Psoas muscle (tissue), 8 donors: ENCODE data around the gene POLR2B. TPM values are rescaled to one million over a fixed set of nuclear protein-coding genes. Genes with fewer than 3 reads are reported as not detected.
A peak's percentile ranks its signal among the peaks of the same experiment; 100 is the strongest.

Source experiments
- ATAC-seq, 4 donors: fragments of 200-7000 bp; cut with Tn5 transposase; one replicate each; pipeline ENCODE4 v1.9.1; 2020; ENCODE audit warnings: moderate library complexity in 3 of 4, mild to moderate bottlenecking in 2 of 4
- DNase-seq, 2 donors: peaks; one replicate each; pipeline ENCODE4 v3.0.0-alpha.2; 2020
- H3K27ac ChIP-seq: fragments of 200-600 bp; one replicate; pipeline ENCODE4 v1.8.0; 2022
- H3K27me3 ChIP-seq, 3 donors: fragments of 200-600 bp in 1 of 3; one replicate each; pipeline versions ENCODE4 v1.6.1 to v1.8.0; 2013 to 2022; ENCODE audit warnings: low read length in 2 of 3, mild to moderate bottlenecking in 2 of 3, moderate library complexity in 1 of 3; ENCODE audit not compliant: insufficient read depth in 3 of 3
- H3K36me3 ChIP-seq, 2 donors: fragments of 200-600 bp in 1 of 2; one replicate each; pipeline versions ENCODE4 v1.6.1 to v1.8.0; 2013 to 2022; ENCODE audit warnings: low read depth in 1 of 2, mild to moderate bottlenecking in 1 of 2, moderate library complexity in 1 of 2; ENCODE audit not compliant: insufficient read depth in 1 of 2
- H3K4me1 ChIP-seq: fragments of 200-600 bp; one replicate; pipeline ENCODE4 v1.8.0; 2022
- H3K4me3 ChIP-seq: fragments of 200-600 bp; one replicate; pipeline ENCODE4 v1.8.0; 2022; ENCODE audit warnings: mild to moderate bottlenecking
- H3K9me3 ChIP-seq: fragments of 200-600 bp; one replicate; pipeline ENCODE4 v1.8.0; 2022
- WGBS, 3 donors: extraction: QIAGEN DNeasy Blood & Tissue Kit; methylation state at CpG; one replicate each; pipeline versions ENCODE4 v1.1.6 to v1.1.7; 2013; 5-methylcytosine and 5-hydroxymethylcytosine counted together
- intact Hi-C, 2 donors: fragments of 100-400 bp; cut with DNase I; formaldehyde crosslinking; loops; one replicate each; pipeline versions ENCODE4 v1.11.0 to v1.14.2; 2022
- polyA plus RNA-seq, 3 donors: library from polyadenylated mRNA; stranded (reverse); fragments of 200-250 nt; gene quantifications; one replicate each; pipeline ENCODE4 v1.2.3, GENCODE V29; 2013
- total RNA-seq, 4 donors: library from RNA; stranded (reverse); fragmentation: NEBNext Ultra II Directional in 2 of 4; extraction: Animal tissue kit (Norgen Biotek cat#: 25700) in 2 of 4; gene quantifications; one replicate each; pipeline versions ENCODE4 v1.2.1 to v1.2.4, GENCODE V29; 2021 to 2023
- TF ChIP-seq, protein P1 (sequence below): fragments of 200-600 bp; IDR thresholded peaks from one replicate; pipeline ENCODE4 v1.8.0; 2022; ENCODE audit warnings: antibody characterized with exemption
- donor health status: healthy with polysubstance abuse.
- donor health status: DM: no; HTN: no; CAD: no; lungs with moderate emphysema.
- donor health status: Bipolar disorder and iron deficiency.
- donor health status: healthy.
- donor health status: DM: yes; HTN: yes; CAD: no.
- donor health status: DM: no; HTN: no; CAD: no.
- donor health status: DM: no; HTN: no; CAD: no.
- donor health status: DM: yes; HTN: yes; CAD: no.

The POLR2B gene
- total and polyA plus RNA-seq, 7 donors = 37.1 to 111 (median 73.6) TPM

DNA sequence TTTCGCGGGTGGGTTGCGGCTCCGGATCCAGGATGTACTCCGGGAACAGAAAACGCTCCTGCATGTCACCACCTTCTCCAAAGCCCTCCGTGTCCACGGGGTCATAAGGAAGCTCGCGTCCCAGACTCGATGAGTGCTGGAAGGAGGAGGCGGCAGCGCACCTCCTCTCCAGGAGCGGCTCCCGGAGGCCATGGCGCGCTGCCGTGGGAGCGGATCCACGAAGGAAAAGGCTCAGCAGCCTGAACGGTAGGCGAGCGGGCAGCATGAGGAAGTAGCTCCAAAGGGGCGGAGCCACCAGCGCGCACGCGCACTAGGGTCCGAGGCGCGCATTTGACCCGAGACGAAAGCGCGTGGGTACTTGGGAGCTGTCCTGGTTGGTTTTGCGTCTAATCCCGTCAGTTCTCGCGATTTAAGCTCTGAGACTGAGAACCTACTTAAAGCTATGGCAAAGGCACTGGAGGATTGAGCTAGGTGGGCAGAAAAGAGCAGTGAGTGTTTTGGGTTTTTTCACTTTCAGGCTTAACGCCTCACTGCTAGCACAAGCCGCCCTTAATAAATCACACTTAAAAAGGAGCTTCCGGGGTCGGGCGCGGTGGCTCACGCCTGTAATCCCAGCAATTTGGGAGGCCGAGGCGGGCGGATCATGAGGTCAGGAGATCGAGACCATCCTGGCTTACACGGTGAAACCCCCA lies 1.2 kb upstream of the POLR2B start, which contains the start of gene NOA1:
Gene NOA1 (minus strand): TSS at position 286 of the 692 bp plus-strand sequence. CDS start 21 bp downstream, at position 265.
- intact Hi-C loops = loop anchor here (5.0 to 10.0 kb wide), 2 partner anchors 63 to 70 kb away; partner anchors contain the start of gene REST (in 1 of the 2)
- ATAC-seq = peak; percentile 90 to 92 (median 91)
- H3K4me3 ChIP-seq = peak within 1 kb of the TSS; percentile 86
- DNase-seq = peak; percentile 98
- H3K27me3 ChIP-seq = no peaks in the 10 kb centered on the region
- 0% methylated on average over 51 of the region's 51 CpGs for WGBS, 3 donors
- TF ChIP-seq, protein P1, sequence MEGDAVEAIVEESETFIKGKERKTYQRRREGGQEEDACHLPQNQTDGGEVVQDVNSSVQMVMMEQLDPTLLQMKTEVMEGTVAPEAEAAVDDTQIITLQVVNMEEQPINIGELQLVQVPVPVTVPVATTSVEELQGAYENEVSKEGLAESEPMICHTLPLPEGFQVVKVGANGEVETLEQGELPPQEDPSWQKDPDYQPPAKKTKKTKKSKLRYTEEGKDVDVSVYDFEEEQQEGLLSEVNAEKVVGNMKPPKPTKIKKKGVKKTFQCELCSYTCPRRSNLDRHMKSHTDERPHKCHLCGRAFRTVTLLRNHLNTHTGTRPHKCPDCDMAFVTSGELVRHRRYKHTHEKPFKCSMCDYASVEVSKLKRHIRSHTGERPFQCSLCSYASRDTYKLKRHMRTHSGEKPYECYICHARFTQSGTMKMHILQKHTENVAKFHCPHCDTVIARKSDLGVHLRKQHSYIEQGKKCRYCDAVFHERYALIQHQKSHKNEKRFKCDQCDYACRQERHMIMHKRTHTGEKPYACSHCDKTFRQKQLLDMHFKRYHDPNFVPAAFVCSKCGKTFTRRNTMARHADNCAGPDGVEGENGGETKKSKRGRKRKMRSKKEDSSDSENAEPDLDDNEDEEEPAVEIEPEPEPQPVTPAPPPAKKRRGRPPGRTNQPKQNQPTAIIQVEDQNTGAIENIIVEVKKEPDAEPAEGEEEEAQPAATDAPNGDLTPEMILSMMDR = no peak
- H3K4me1 ChIP-seq = peaks cover 32% of the 10 kb centered on the region
- H3K27ac ChIP-seq = peak within 1 kb of the TSS; percentile 88
- H3K9me3 ChIP-seq = peaks cover 3% of the 10 kb centered on the region
- peaks cover 7 to 19% of the 10 kb centered on the region in 2 donors for H3K36me3 ChIP-seq

DNA sequence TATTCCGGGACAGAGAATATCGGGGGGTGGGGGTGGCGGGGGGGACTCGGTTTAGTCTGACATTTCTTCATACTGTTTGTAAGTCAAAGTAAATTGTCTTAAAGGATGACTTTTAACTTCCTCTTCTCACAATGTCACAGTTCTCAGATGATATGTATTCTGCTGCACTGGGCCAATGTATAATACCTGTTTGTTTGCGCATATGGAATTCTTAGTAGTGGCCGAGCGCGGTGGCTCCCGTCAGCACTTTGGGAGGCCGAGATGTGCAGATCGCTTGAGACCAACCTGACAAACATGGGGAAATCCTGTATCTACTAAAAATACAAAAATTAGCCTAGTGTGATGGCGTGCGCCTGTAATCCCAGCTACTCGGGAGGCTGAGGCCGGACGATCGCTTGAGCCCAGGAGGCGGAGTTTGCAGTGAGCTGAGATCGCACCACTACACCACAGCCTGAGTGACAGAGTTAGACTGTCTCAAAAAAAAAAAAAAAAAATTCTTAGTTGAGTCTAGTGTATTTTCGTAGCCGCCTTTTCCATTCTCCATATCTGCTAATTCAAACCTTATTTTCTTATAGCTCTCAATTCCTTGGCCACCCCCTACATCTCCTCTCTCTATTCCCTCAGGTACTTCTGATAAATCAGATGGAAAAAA lies 851 bp downstream of the POLR2B start:
- intact Hi-C loops = loop anchor here (5.0 to 10.0 kb wide), 2 partner anchors 65 to 72 kb away; partner anchors contain the start of gene REST (in 1 of the 2)

DNA sequence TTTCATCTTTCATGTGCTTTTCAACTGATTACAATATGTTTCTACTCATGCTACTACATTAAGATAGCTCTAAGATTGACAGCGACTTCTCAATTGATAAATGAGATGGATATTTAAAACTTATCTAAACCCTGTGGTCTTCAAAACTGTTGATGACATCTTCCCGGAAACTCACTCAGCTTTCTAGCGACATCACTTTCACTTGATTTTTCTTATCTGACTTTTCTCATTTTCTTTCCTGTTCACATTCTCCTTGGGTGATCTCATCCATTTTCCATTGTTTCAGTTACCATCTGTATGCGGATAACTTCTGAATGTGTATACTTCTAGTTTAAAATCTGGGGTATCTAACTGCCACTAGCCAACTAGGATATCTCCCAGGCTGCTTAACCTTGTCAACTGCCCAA lies 3.1 kb downstream of the POLR2B start:
- Histone ChIP-seq H3K36me3 (peaks cover 0 to 15% of the 10 kb centered on the region in 2 donors), H3K27ac (no peak overlapping the region), H3K9me3 (no peaks in the 10 kb centered on the region), H3K27me3 (no peaks in the 10 kb centered on the region), H3K4me1 (peaks cover 22% of the 10 kb centered on the region), H3K4me3 (no peak overlapping the region)
- DNase-seq (no peak), ATAC-seq (no peak)
- intact Hi-C loops = no loop called here
- WGBS, 3 donors = 75 to 81% (median 75%) methylated on average over 4 of the region's 4 CpGs
- TF ChIP-seq, protein P1 = no peak

More for the DNA sequence above, 851 bp downstream of the POLR2B start:
- Histone ChIP-seq H3K4me3 (peak overlapping the region; percentile 86), H3K27me3 (no peaks in the 10 kb centered on the region), H3K4me1 (peaks cover 35% of the 10 kb centered on the region), H3K36me3 (peaks cover 0 to 5% of the 10 kb centered on the region in 2 donors), H3K27ac (peak overlapping the region; percentile 88), H3K9me3 (no peaks in the 10 kb centered on the region)
- ATAC-seq (no peak), DNase-seq (no peak)
- TF ChIP-seq, protein P1 = no peak
- 14 to 15% (median 15%) methylated on average over 21 of the region's 21 CpGs for WGBS, 3 donors

DNA sequence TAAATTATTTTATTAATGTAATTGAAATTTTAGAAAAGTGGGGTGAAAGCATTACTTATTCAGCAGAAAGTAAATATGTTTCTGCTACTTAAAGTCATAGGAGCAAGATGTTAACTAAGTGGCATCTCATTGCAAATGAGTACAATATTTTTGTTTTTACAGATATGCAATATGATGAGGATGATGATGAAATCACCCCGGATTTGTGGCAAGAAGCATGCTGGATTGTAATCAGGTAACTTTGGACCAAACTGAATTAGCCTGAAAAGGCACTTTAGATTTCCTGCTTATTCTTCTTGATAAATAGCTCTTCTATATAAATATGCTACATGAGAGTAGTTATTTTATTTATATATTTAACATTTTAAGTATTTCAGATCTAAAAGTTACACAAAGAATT lies 7.5 kb downstream of the POLR2B start:
- intact Hi-C loops = no loop called here
- Histone ChIP-seq H3K4me1 (peaks cover 13% of the 10 kb centered on the region), H3K27me3 (no peaks in the 10 kb centered on the region), H3K4me3 (no peak overlapping the region), H3K36me3 (peaks cover 0 to 59% of the 10 kb centered on the region in 2 donors), H3K9me3 (no peaks in the 10 kb centered on the region), H3K27ac (no peak overlapping the region)
- TF ChIP-seq, protein P1 = no peak
- 71 to 84% (median 74%) methylated on average over 1 of the region's 1 CpG for WGBS, 3 donors
- no peak for ATAC-seq
- no peak for DNase-seq
